Fibroblast of skin of back (primary cell): ENCODE measurements around the gene SH3PXD2A.
"Not testable (repeated sequence)": the region's sequence is repeated elsewhere in the genome, so short reads cannot be mapped to it uniquely, and the experiment has no call there.

Source experiments
- DNase-seq: peaks from one replicate; pipeline ENCODE4 v3.0.0-alpha.2; 2013

The SH3PXD2A gene

GRCh38 chr10:103832806-103833205, 22.6 kb downstream of the SH3PXD2A start:
- no peak for DNase-seq

DNA sequence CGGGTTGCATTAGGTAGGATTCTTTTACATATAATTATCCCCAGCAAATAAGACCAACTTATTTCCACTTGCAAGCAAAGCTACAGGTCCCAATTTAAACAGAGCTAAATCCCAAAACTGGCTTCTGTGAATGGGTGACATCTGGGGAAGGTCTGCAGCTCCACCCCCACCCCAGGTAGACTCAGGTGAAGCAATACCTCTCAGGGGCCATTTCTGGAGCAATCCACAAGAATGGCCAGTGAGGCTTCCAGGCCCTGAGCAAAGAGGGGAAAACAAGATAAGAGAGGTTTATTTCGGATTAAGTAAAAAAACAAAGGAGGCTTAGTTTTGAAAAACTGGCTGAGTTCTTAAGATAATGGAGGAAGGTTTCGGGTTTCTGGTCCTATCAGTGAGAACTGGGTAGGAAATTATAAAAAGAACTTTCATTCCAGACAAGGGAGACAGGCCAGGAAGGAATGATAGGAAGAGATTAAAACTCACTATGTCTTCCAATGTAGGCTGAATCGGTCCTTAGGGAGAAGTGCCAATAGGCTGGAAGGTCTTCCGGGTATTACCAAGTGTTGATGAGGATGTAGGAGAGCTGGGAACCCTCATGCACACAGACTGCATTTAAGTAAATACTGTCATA, 25.4 kb downstream of the SH3PXD2A start:
- no peak for DNase-seq

DNA sequence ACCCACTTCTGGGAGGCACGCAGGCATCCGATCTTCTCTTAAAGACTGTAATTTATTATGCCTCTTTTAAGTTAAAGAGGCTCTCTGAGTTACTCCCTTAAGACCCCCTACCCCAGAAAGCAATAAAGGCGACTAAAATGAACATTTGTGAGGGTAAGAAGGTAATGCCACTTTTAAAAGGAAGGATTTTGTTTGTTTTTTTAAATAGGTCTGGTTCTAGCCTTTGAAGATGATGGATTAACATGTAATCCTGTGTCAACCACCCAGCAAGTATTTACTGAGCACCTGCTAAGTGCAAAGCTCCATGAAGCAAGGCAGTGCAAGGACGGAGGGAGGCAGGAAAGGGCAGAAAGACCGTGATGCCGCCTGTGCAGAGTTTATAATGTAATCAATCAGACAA, 26.1 kb downstream of the SH3PXD2A start:
- no peak for DNase-seq

- no peak for DNase-seq
Measured at GRCh38 chr10:103828587-103829197, 26.7 kb downstream of the SH3PXD2A start.

- no peak for DNase-seq
Measured at GRCh38 chr10:103828107-103828506, 27.3 kb downstream of the SH3PXD2A start.

DNA sequence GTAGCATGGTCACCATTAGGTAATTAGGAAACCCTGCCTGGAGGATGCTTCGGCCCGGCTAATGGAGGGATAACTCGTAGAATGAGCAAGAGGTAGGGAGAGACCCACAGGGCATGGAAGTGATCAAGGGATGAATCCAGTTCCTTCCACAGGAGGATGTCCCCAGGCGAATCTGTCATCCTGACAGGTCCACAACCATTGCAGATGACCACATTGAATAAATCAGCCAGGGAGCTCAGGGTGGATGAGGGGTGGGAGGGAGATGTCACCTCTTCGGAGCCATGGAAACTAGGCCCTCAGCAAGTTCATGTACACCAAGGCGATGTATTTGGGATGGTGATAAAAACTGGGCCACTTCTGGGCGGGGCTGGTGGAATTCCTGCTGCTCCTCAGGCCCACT, 28.5 kb downstream of the SH3PXD2A start:
- no peak for DNase-seq

DNA sequence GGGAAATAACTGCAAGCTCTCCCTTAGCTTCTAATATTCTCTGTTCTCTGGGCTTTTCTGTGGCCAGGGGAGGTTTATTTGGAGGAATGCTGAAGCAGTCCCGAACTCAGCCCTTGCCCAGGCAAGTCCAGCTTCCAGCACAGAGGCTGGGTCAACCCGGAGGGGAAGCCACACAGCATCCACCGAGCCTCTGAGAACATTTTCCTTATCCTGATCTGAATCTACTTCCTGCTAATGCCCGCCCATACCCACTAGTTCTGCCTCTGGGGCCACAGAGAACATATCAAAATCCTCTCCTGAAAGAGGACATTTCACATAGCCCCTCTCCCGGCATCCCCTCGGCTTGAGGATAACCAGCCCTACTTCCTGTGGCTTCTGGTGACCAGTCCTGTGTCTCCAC, 31.1 kb downstream of the SH3PXD2A start:
- no peak for DNase-seq

DNA sequence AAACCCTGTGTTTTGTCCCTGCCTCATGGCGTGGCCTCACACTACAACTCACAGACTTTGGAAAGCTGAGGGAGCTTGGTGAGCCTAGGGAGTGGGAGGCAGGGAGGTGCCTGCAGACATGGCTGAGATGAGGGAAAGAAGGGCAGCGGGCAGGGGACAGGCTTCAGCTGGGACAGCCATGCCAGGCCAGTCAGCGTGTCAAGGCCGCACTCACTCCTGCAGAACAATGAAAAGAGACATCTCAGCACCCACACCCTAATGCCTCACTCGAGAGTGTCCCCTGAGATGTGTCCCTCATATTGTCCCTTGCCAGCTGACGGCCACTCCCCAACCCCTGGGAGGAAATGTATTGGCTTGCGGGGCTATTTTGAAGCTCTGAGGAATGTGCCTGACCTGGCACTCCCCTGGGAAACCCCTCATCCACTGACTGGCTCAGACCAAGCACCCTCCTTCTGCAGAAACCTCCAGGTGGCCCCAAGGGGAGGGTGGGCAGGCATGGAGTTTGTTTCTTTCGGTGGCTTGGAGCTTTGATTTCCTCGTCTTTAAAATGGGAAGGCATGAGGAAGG, 31.6 kb downstream of the SH3PXD2A start:
- no peak for DNase-seq

GRCh38 chr10:103822800-103823199, 32.6 kb downstream of the SH3PXD2A start:
- no peak for DNase-seq

- DNase-seq = no peak
Measured at GRCh38 chr10:103822107-103822716, 33.2 kb downstream of the SH3PXD2A start.

DNA sequence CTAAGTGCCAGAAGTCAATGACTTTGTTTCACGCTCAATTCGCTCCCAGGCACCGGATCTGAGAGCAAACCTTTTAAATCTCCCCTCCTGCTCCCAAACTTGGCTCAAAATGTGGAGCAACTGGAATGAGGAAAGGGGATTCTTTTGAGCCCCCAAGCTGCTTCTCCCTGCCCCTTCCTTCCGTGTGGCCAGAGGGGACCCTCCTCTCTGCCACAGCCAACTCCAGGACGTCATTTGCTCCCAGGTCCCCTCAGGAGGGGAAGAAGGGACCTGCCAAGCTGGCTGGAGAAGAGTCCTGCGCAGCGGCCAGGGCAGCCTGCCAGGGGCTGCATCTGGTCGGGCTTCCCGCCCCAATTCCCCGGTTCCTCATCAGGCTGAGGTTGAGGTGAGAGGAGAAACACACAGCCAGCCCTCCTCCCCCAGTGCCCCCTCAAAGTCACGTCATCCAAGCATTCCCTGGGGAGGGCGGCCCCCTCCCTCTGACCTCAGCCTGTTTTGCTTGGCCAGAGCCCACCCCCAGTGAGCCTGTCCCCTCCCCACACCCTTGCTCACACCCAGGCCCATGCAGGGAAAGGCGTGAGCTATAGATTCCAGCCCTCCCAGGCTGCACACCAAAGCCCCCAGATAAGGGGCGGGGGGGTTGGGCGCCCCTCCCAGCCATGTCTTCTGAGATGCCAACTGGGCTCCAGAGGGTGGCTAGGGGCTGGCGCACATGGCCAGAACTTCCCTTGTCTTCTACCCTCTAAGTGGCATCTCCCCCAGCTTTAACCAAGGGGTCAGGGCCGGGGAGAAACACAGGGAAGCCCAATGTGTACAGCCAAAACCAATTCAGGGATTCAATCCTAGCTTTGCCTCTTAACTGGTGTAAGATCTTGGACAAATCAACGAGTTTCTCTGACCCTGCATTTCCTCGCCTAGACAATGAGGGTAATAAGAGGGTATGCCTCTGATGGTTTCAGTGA, 35.0 kb downstream of the SH3PXD2A start:
- peak; percentile 48 for DNase-seq

- DNase-seq = no peak
Measured at GRCh38 chr10:103819493-103819892, 35.9 kb downstream of the SH3PXD2A start.

DNA sequence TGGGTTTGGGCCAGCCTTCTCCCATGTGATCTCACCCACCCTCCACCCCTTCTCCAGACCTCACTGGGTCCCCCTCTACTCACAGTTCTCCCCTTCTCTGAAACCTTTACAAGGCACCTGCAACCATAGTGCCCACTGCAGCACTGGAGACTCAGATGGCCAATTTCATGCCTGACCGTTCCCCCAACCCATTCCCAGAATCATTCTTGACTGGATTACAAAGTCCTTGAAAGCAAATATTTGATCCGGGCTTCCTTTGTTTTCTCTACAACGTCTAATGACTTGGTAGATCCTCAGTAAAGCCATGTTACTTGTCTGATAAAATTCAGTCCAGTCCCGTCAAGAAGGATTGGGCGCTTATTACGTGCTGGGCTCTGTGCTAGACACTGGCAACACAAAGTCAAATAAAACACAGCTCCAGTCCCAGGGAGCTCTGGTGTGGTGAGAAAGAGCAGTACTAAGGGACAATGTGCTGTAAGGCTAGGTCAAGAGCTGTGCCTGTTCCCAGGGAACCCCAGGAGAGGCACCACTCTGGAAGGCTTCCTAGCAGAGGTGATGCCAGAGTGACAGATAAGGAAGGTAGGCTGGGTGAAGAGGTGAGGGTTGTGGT, 36.5 kb downstream of the SH3PXD2A start:
- DNase-seq = no peak

- no peak for DNase-seq
Measured at GRCh38 chr10:103818105-103818504, 37.3 kb downstream of the SH3PXD2A start.

DNA sequence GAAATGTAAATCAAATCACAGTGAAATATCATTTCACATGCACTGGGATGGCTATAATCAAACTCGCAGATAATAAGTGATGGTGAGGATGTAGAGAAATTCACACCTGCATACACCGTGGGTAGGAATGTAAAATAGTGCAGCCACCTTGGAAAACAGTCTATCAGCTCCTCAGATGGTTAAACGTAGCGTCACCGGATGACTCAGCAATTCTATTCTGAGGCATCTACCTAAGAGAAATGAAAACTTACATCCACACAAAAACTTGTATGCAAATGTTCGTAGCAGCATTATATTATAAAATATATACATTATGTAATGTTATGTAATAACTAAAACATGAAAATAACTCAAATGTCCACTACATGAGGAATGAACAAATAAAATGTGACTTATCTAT, 38.9 kb downstream of the SH3PXD2A start:
- no peak for DNase-seq

DNA sequence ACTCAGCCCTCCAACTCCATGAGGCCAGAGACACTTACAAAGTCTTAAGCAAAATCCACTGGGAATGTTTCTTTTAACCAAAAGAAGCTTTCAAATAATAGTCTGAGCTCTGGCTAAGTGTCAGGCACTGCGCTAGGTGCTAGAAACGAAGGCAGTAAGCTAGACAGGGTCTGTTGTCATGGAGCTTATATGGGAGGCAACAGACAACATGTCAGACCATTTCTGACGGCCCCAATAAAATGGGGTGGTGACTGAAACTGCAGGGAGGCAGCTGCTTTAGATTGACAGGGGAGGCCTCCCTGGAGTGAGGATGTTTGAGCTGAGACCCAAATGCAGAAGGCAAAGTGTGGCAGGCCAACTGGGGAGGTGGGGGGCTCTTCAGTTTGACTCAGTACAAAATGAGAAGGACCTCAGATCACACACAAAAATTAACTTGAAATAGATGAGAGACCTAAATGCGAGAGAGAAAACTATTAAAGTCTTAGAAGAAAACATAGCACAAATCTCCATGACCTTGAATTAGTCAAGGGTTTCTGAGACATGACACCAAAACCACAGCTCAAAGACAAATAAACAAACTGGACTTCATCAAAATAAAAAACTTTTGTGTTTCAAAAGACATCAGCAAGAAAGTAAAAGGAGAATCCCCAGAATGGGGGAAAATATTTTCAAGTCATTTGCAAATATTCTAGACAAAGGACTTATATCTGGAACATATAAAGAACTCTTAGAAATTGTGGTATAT, 40.6 kb downstream of the SH3PXD2A start:
- no peak for DNase-seq

GRCh38 chr10:103814105-103814504, 41.3 kb downstream of the SH3PXD2A start:
- no peak for DNase-seq

DNA sequence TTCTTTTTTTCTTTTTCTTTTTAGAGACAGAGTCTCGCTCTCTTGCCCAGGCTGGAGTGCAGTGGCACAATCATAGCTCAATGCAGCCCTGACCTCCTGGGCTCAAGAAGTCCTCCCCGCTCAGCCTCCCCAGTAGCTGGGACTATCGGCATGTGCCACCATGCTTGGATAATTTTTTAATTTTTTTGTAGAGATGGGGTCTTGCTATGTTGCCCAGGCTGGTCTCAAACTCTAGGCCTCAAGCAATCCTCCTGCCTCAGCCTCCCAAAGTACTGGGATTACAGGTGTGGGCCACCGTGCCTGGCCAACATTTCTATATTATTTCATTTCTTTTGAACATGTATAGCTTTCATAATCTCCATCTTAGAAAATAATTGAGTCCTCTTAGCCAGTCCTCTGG, 42.1 kb downstream of the SH3PXD2A start:
- not testable (repeated sequence) for DNase-seq

DNA sequence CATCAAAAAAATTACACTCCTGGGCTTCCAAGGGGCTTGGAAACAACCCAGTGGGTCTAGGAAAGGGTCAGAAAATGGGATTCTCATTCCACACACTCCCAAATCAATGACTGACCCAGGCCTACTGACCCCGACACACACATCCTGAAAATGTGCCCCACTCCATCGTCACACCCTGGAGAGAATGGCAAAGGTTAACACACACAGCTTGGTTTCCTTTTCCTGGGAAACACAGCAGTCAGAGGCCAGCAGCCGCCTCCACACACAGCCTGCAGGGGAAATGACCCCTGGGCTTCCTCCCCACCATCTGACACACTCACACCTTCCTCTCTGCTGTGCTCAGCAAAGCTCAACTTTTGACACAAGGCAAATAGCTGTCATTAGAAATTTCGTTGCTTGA, 42.9 kb downstream of the SH3PXD2A start:
- DNase-seq = no peak

- no peak for DNase-seq
Measured at GRCh38 chr10:103812004-103812403, 43.4 kb downstream of the SH3PXD2A start.

- no peak for DNase-seq
Measured at GRCh38 chr10:103811463-103811862, 43.9 kb downstream of the SH3PXD2A start.

GRCh38 chr10:103808780-103809179, 46.6 kb downstream of the SH3PXD2A start:
- DNase-seq = no peak
